Left renal cortex interstitium (tissue), 4 donors: Measurements from ENCODE around the gene APOLD1. TPM values are rescaled to one million over a fixed set of nuclear protein-coding genes. Genes with fewer than 3 reads are reported as not detected.
"Not testable (repeated sequence)": the region's sequence is repeated elsewhere in the genome, so short reads cannot be mapped to it uniquely, and the experiment has no call there.

Experiments used
- DNase-seq, 4 donors: peaks; one replicate each; pipeline ENCODE4 v3.0.0-alpha.2; 2013; ENCODE audit warnings: low read depth in 4 of 4, low spot score in 2 of 4, missing footprints in 1 of 4
- polyA plus RNA-seq, 4 donors: library from polyadenylated mRNA; unstranded; fragments of 120-200 nt; gene quantifications; one replicate each; pipeline ENCODE4 v1.2.1, GENCODE V29; 2013; ENCODE audit not compliant: insufficient read length in 4 of 4

APOLD1 gene, protein sequence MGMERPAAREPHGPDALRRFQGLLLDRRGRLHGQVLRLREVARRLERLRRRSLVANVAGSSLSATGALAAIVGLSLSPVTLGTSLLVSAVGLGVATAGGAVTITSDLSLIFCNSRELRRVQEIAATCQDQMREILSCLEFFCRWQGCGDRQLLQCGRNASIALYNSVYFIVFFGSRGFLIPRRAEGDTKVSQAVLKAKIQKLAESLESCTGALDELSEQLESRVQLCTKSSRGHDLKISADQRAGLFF
- 10 to 100 TPM in 2 of 4 donors, 1 to 10 TPM in 2; 7.4 to 14.5 (median 9.6) TPM for polyA plus RNA-seq

DNA sequence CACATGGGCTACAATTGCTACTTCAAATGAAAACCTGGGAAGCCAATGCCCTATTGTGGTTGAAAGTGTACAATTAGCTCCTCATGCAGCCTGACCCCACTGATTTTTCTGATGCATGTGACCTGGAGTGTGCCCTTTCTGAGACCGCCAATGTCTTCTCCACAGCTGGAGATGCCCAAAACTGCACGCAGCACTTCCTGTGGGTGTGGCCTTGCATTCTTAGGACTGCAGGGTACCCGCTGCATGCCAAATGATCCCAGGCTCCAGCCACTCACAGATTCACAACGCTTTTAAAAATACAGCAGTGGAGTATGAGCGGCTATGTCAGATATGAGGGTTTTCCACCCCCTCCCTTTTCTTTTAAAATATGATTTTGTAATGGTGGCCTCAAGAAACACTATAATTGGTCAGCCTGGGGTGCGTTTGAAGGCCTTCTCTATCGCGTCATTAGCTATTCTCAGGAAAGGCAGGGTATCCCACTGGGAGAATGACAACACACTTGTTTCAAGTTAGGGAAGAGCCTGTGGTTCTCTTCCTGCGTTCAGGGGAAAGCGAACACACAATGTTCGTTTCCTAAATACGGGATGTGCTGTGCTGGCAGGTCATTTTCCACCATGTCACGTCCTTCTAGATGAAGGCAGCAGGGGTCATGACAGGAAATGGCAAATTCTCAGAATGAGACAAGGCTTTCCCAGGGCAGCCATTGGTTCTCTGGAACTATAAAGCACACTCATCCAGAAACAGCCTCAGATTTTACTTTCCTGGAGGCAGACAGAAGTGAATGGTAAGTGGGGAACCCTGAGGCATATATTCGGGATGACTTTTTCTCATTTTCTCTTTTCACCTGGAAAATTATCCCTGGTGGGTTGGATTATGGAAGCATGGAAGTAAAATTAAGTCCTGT, at the start of gene APOLD1:
TSS of gene APOLD1 (plus strand) at position 749 of the 904 bp plus-strand sequence. CDS start at position 782, 33 bp downstream.
- DNase-seq, result no peak

- DNase-seq, result no peak
Measured at GRCh38 chr12:12736759-12737676, 48.4 kb upstream of the APOLD1 start.

GRCh38 chr12:12738152-12738551, 47.3 kb upstream of the APOLD1 start:
- DNase-seq, result not testable (repeated sequence)

DNA sequence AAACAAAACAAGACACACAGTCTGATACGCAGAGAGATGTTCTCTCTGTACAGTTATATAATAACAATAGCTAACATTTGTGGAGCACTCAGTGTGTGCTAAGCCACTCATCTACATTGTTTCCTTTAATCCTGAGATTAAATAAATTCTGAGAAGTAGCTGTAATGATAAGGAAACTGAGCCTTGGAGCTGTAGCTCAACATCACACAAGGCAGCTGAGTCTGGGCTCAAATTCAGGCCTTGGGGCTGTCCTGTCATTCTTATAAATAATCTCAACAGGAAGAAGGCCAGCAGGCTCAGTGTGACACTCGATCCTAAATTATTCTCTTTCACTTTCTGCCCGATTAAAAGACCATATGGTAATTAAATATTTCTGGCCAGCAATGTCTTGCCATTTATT, 43.8 kb upstream of the APOLD1 start:
- no peak for DNase-seq

DNA sequence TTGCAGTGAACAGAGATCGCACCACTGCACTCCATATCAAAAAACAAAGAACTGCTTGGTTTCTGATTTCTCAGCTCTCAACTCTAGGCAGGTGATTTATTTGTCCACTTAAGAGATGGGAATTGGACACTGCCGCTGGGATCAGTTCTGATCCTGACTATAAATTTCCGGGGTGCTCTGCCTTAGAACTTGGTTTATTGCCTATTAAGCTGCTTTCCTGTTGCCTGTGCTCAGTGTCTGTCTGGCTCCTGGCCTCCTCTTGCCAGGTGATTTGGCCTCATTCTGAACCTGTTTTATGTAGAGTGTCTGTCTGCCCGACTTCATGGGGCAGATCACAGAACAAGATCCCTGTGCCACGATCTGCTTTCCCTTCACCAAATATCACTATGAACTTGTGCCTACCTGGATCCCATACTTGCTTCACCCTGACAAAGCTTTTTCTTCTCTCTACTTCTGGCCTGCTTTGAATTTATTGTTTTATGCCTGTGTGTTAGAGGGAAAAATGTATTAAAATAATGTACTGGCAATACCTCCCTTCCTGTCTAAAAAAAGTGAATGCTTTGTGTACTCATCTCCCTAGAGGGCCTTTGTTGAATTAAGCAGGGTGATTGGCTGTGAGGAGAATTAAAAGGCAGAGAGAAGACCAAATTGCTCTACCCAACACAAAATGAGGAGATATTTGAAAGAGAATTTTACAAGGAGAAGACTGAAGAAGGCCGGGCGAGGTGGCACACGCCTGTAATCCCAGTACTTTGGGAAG, 40.7 kb upstream of the APOLD1 start:
- no peak for DNase-seq

- no peak for DNase-seq
Measured at GRCh38 chr12:12745576-12746211, 39.8 kb upstream of the APOLD1 start.

DNA sequence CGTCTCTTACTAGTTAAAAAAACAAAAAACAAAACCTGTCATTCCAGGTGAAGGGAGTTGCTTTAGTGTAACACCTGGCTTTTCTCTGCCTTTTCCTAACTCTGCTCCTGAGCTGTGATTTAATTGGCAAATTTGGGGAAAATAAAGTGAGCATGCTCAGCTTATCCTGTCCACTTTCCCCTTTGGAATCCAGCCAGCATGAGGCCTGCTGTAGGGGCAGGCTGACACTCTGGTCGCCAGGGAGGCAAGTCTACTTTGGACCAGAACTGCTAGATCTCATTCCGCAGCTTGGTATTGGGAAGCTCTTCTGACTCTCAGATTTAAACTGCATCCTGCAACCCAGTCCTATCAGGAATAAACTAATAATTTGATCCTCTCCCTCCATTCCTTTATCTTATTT, 38.2 kb upstream of the APOLD1 start:
- DNase-seq, result no peak

GRCh38 chr12:12748044-12748443, 37.4 kb upstream of the APOLD1 start:
- DNase-seq, result no peak

DNA sequence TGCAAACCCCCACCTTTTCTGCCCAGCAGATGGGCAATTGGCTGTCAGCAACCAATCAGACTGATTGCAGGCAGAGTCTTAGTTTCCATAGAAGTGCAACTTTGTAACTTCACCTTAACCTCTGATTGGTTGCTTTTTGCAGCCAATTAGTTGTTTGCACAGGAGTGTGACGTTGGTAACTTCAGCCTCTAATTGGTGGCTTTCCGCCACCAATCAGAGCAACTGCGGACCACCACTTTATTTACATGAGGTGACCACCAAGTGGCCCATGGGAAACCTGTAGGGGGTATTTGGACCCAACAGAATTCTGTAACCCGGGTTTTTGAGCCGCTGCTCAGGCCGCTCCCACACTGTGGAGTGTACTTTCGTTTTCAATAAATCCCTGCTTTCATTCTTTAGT, 36.0 kb upstream of the APOLD1 start:
- DNase-seq, result no peak

GRCh38 chr12:12755923-12756322, 29.5 kb upstream of the APOLD1 start:
- DNase-seq, result no peak

DNA sequence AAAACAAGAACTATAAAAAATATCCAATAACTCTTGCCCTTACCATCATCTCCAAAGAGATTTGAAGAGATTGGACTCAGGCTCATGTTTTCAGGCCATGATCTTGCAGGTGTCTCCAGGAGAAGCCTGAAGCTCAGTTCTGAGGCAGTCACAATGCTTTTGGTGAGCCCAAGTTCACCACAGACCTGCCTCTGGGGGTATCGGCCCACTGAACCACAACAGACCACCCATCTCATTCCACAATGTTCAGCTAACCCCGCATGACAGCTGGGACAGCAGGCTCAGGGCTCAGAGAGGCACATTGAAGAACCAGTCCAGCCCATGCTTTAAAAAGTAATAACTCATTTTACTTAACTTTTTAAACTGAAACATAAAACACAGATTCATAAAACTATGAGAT, 28.3 kb upstream of the APOLD1 start:
- no peak for DNase-seq

DNA sequence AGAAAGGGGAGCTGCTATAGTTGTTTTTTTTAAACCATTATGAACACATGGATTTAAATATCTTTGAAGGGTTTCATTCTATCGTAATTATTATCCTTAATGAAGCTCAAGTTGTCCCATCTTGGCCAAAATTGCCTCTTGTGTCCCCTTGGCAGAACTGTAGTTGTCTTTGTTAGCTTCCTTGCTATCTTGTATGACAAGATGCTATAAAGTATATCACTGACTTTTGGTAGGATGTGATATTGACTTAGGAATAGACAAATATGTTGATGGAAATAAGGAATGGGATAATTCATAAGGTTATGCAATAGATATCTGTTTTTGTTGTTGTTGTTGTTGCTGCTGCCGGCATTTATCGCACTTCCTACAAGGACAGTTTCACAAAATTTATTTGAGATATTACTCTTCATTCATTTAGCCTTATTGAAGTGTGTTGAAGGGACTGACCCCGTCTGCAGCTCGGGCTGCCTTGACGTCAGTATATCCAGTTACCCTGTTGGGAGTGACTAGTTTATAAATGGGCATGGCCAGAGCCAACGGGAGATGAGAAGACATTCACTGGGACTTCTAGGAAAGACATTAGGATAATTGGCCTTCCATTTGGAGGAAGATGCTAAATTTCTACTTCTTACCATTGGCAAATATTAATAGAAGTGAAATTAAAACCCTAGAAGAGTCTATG, 26.1 kb upstream of the APOLD1 start:
- DNase-seq, result no peak

DNA sequence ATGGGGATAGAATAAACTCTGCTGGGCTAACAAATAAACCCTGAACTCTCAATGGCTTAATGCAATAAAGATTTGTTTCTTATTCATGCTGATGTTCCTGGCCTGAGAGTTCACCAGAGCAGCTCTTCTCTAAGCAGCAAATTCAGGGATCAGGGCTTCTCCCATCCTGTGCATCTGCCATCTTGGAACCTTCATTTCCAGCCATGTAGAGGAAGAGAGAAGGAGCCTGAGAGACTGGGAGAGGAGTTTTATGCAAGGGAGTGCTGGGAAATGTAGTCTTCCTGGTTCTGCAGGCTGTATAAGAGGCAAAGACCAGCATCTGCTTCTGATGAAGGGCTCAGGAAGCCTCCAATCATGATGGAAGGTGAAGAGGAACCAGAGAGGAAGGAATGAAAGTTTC, 20.6 kb upstream of the APOLD1 start:
- DNase-seq, result no peak

GRCh38 chr12:12770262-12770661, 15.2 kb upstream of the APOLD1 start:
- no peak for DNase-seq

GRCh38 chr12:12774791-12775190, 10.7 kb upstream of the APOLD1 start:
- DNase-seq, result no peak

- DNase-seq, result no peak
Measured at GRCh38 chr12:12776261-12776660, 9.2 kb upstream of the APOLD1 start.

GRCh38 chr12:12777092-12777491, 8.4 kb upstream of the APOLD1 start:
- no peak for DNase-seq

GRCh38 chr12:12779007-12779406, 6.5 kb upstream of the APOLD1 start:
- no peak for DNase-seq

GRCh38 chr12:12779529-12779928, 5.9 kb upstream of the APOLD1 start:
- no peak for DNase-seq
